ENCODE data around the gene MS4A1.

- TF ChIP-seq, protein P1, sequence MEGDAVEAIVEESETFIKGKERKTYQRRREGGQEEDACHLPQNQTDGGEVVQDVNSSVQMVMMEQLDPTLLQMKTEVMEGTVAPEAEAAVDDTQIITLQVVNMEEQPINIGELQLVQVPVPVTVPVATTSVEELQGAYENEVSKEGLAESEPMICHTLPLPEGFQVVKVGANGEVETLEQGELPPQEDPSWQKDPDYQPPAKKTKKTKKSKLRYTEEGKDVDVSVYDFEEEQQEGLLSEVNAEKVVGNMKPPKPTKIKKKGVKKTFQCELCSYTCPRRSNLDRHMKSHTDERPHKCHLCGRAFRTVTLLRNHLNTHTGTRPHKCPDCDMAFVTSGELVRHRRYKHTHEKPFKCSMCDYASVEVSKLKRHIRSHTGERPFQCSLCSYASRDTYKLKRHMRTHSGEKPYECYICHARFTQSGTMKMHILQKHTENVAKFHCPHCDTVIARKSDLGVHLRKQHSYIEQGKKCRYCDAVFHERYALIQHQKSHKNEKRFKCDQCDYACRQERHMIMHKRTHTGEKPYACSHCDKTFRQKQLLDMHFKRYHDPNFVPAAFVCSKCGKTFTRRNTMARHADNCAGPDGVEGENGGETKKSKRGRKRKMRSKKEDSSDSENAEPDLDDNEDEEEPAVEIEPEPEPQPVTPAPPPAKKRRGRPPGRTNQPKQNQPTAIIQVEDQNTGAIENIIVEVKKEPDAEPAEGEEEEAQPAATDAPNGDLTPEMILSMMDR (IDR thresholded peaks at IDR 0.05; ENCODE audit: insufficient read depth, low read length) = no peak
- no peak for TF ChIP-seq POLR2AphosphoS5 (IDR thresholded peaks at IDR 0.05; ENCODE audit: low read depth)
Measured at GRCh38 chr11:60512651-60513225, 57.1 kb downstream of the MS4A1 start.

All from HL-60 (cell line).